ENCODE measurements around the gene OASL. TPM values are rescaled to one million over a fixed set of nuclear protein-coding genes. Genes with fewer than 3 reads are reported as not detected.

Gene OASL
- total and polyA plus RNA-seq, 2 of the 4 experiments (the other 2 are of a cell fraction): under 0.01 to 0.05 TPM

GRCh38 chr12:120996133-120996746, 42.8 kb downstream of the OASL start:
- Histone ChIP-seq H2BK20ac (ENCODE audit: low read depth, low read length) (no peak overlapping the region), H3K4me1 (ENCODE audit: control insufficient read depth, insufficient read depth, low read length) (peaks cover 4% of the 10 kb centered on the region; the same call in 1 of the 2 replicates), H2BK5ac (ENCODE audit: low read depth, low read length, poor library complexity, severe bottlenecking) (no peak overlapping the region), H3K79me1 (ENCODE audit: low read depth in 1 of 2, low read length in 2 of 2) (no peaks in the 10 kb centered on the region), H3K36me3 (ENCODE audit: control insufficient read depth, insufficient read depth, low read length) (no peaks in the 10 kb centered on the region), H2AK9ac (replicated peaks; ENCODE audit: low read depth, low read length, poor library complexity) (no peak overlapping the region), H3K9me1 (ENCODE audit: insufficient read depth, low read length) (no peaks in the 10 kb centered on the region), H3K23ac (ENCODE audit: low read depth, low read length) (no peak overlapping the region), H3K14ac (replicated peaks; ENCODE audit: low read depth, low read length) (no peak overlapping the region), H4K20me1 (ENCODE audit: insufficient read depth, low read length) (no peaks in the 10 kb centered on the region), H3K4ac (ENCODE audit: low read depth, low read length) (no peak overlapping the region), H3K9me3 (ENCODE audit: control insufficient read depth, insufficient read depth, low read length) (no peaks in the 10 kb centered on the region), H3K4me3 (ENCODE audit: insufficient read depth, low read depth, low read length) (no peak overlapping the region), H4K8ac (ENCODE audit: low read depth in 2 of 2, low read length in 2 of 2) (no peak overlapping the region), H3K9ac (ENCODE audit: low read depth, low read length) (no peak overlapping the region), H3K27me3 (ENCODE audit: control insufficient read depth, insufficient read depth, low read length) (peaks cover 10% of the 10 kb centered on the region; the same call in 1 of the 2 replicates), H3K18ac (ENCODE audit: low read depth, low read length) (no peak overlapping the region), H2BK120ac (ENCODE audit: low read depth, low read length) (no peak overlapping the region), H2BK15ac (ENCODE audit: low read depth, low read length) (no peak overlapping the region), H2AK5ac (ENCODE audit: low read depth, low read length) (no peak overlapping the region), H4K5ac (ENCODE audit: low read depth, low read length) (no peak overlapping the region), H3K4me2 (ENCODE audit: low read depth, low read length) (no peak overlapping the region), H2AFZ (replicated peaks; ENCODE audit: low read length, poor library complexity) (no peak overlapping the region), H3K56ac (ENCODE audit: extremely low read depth, insufficient read depth, low read length) (no peak overlapping the region), H3K27ac (ENCODE audit: insufficient read depth, low read length) (no peak overlapping the region), H4K91ac (ENCODE audit: insufficient read depth, low read depth, low read length) (no peak overlapping the region)
- DNase-seq (no peak), ATAC-seq (ENCODE audit: low read depth) (no peak)
- no peak for TF ChIP-seq CHD1 (IDR thresholded peaks at IDR 0.05; ENCODE audit: low read depth, low read length)
- 50% methylated on average over 2 of the region's 11 CpGs; no CpG with 5 or more reads in 1 of the 2 experiments for WGBS, 2 experiments (ENCODE audit: extremely low coverage in 2 of 2, insufficient read length in 1 of 2)
- BruUV-seq (replicated peaks): no TSS peak
- intact Hi-C loops (cut with micrococcal nuclease): no loop called here
- ChIA-PET CTCF (no interaction called here), POLR2A (ENCODE audit: unreplicated experiment) (no interaction called here)
- dilution Hi-C loops (cut with HindIII; ENCODE audit: low sequenced_read_pairs, unreplicated experiment): no loop called here
- in situ Hi-C loops (cut with MboI; ENCODE audit: low sequenced_read_pairs): no loop called here

Measured in IMR-90 (cell line).